Esophagus muscularis mucosa (tissue), 4 donors: ENCODE data around the gene TEDC1. TPM values are rescaled to one million over a fixed set of nuclear protein-coding genes. Genes with fewer than 3 reads are reported as not detected.
"Not testable (repeated sequence)": the region's sequence is repeated elsewhere in the genome, so short reads cannot be mapped to it uniquely, and the experiment has no call there.

Source experiments
- DNase-seq: peaks from one replicate; pipeline ENCODE4 v3.0.0-alpha.2; 2017; ENCODE audit errors: extremely low spot score
- H3K27ac ChIP-seq, 4 donors: fragments of 200-600 bp; sonication (generic); replicated peaks in 1 of 4; 1 replicate in 3 of 4; 2 replicates in 1 of 4; pipeline ENCODE4 v1.5.1; 2016 to 2019; ENCODE audit warnings: mild to moderate bottlenecking in 1 of 4
- H3K27me3 ChIP-seq, 4 donors: fragments of 200-600 bp; sonication (generic); one replicate each; pipeline versions ENCODE4 v1.5.1 to v1.6.0; 2016 to 2019
- H3K36me3 ChIP-seq, 4 donors: fragments of 200-600 bp; sonication (generic); one replicate each; pipeline ENCODE4 v1.5.1; 2016 to 2019
- H3K4me1 ChIP-seq, 4 donors: fragments of 200-600 bp; sonication (generic); one replicate each; pipeline ENCODE4 v1.5.1; 2016 to 2019
- H3K4me3 ChIP-seq, 4 donors: fragments of 200-600 bp; sonication (generic); 1 replicate in 2 of 4; 2 replicates in 2 of 4; pipeline ENCODE4 v1.5.1; 2016 to 2019; ENCODE audit warnings: mild to moderate bottlenecking in 4 of 4, moderate library complexity in 1 of 4
- H3K9me3 ChIP-seq, 4 donors: fragments of 200-600 bp; sonication (generic); 1 replicate in 3 of 4; 2 replicates in 1 of 4; pipeline ENCODE4 v1.5.1; 2016 to 2019
- EP300 ChIP-seq: sonication (generic); formaldehyde crosslinking; IDR thresholded peaks from one replicate; pipeline ENCODE4 v1.6.1; 2017; ENCODE audit warnings: antibody characterized with exemption
- POLR2A ChIP-seq: fragments of 450-650 bp; IDR thresholded peaks from one replicate; pipeline ENCODE4 v1.6.1; 2017; ENCODE audit warnings: antibody characterized with exemption, moderate library complexity, mild to moderate bottlenecking, low read depth
- POLR2AphosphoS5 ChIP-seq, 2 donors: sonication (generic); formaldehyde crosslinking; IDR thresholded peaks; one replicate each; pipeline ENCODE4 v1.6.1; 2017; ENCODE audit warnings: antibody characterized with exemption in 2 of 2
- WGBS: methylation state at CpG from one replicate; pipeline ENCODE4 v1.1.5; 2018; 5-methylcytosine and 5-hydroxymethylcytosine counted together
- intact Hi-C: fragments of 100-400 bp; cut with DNase I; formaldehyde crosslinking; loops from one replicate; pipeline ENCODE4 v1.15.1; 2023
- total RNA-seq, 4 donors: library from RNA; depleted of rRNA; stranded (reverse); fragments of >200 nt; gene quantifications; one replicate each; pipeline versions ENCODE4 v1.1.0 to v1.2.1, GENCODE V29; 2016
- TF ChIP-seq, protein P1 (sequence below), 3 experiments: fragments of 200-600 bp in 2 of 3; fragments of 450-650 bp in 1 of 3; sonication (generic) in 2 of 3; IDR thresholded peaks; one replicate each; pipeline ENCODE4 v1.5.1; 2017 to 2019; ENCODE audit warnings: antibody characterized with exemption in 3 of 3, mild to moderate bottlenecking in 2 of 3, moderate library complexity in 1 of 3

The TEDC1 gene
- total RNA-seq, 4 donors from 2014 or later = 3.8 to 6.6 (median 4.7) TPM

DNA sequence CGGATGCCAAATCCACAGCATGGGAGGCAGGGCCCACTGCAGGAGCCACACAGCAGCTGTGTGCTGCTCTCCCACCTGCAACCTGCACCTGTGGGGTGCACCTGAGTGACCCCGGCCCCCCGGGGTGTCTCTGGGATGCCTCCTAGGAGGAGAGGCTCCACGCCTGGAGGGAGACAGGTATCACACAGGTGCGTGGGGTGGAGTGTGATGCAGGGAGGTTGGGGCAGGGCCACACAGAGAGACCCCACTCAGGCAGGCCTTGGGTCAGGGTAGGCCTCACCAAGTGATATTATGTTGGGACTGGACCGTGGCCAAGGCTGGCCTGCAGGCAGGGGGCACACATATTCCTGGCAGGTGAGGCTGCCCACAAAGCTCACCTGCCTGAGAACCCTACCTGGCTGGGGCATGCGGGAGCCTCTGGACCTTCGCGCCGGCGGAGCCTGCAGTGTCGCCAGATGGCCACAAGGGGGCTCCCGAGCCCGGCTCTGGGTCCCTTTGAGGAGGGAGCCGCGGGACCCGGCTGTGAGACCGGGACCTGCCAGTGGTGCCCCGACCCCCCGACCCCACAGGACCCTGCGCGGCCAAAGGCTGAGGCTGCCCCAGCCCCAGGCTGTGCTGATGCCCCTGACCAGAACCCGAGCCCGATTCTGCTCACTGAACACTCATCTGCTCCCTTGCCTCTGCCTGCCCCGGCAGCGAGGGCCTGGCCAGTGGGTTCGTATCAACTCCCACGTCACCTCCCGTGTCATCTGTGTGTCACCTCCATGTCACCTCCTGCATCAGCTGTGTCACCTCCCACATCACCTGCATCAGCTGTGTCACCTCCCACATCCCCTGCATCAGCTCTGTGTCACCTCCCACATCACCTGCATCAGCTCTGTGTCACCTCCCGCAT is 46.8 kb downstream of the TEDC1 start:
- H3K4me3 ChIP-seq = no peak overlapping the region
- H3K9me3 ChIP-seq = peaks cover 0 to 6% (median 2%) of the 10 kb centered on the region in 4 donors
- intact Hi-C loops = no loop called here
- TF ChIP-seq, protein P1, sequence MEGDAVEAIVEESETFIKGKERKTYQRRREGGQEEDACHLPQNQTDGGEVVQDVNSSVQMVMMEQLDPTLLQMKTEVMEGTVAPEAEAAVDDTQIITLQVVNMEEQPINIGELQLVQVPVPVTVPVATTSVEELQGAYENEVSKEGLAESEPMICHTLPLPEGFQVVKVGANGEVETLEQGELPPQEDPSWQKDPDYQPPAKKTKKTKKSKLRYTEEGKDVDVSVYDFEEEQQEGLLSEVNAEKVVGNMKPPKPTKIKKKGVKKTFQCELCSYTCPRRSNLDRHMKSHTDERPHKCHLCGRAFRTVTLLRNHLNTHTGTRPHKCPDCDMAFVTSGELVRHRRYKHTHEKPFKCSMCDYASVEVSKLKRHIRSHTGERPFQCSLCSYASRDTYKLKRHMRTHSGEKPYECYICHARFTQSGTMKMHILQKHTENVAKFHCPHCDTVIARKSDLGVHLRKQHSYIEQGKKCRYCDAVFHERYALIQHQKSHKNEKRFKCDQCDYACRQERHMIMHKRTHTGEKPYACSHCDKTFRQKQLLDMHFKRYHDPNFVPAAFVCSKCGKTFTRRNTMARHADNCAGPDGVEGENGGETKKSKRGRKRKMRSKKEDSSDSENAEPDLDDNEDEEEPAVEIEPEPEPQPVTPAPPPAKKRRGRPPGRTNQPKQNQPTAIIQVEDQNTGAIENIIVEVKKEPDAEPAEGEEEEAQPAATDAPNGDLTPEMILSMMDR (IDR thresholded peaks at IDR 0.05) = peak; percentile 72 to 100 (median 86)
- TF ChIP-seq EP300 (no peak), POLR2A (no peak)
- H3K36me3 ChIP-seq = no peaks in the 10 kb centered on the region
- no peak for DNase-seq
- peaks cover 0 to 7% (median 7%) of the 10 kb centered on the region in 4 donors for H3K4me1 ChIP-seq
- 29% methylated on average over 20 of the region's 30 CpGs for WGBS
- H3K27ac ChIP-seq = no peak overlapping the region
- H3K27me3 ChIP-seq = peaks cover 0 to 55% (median 13%) of the 10 kb centered on the region in 4 donors

DNA sequence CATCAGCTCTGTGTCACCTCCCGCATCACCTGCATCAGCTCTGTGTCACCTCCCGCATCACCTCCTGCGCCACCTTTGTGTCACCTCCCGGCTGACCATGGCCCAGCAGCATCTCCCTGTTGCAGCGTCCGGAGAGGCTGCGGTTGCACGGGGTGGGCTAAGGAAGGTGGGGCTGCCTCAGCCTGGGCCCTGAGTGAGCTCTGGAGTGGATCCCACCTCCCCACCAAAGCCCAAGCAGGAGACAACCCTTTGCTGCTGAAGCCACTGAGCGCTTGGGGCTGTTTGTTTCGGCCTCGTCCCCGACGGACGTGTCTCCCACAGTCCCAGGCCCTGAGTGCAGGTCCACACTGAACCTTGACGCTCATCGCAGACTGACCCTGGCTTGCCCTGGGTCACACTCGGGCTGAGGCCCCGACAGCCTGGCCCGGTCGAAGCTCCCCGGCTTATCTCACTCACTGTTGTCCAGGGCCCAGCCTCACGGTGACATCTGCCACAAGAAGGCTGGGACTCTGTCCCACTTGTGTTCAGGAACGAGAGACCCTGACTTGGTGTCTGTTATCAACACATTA is 47.5 kb downstream of the TEDC1 start:
- no peak for DNase-seq
- intact Hi-C loops = no loop called here
- H3K27me3 ChIP-seq = peaks cover 0 to 55% (median 13%) of the 10 kb centered on the region in 4 donors

DNA sequence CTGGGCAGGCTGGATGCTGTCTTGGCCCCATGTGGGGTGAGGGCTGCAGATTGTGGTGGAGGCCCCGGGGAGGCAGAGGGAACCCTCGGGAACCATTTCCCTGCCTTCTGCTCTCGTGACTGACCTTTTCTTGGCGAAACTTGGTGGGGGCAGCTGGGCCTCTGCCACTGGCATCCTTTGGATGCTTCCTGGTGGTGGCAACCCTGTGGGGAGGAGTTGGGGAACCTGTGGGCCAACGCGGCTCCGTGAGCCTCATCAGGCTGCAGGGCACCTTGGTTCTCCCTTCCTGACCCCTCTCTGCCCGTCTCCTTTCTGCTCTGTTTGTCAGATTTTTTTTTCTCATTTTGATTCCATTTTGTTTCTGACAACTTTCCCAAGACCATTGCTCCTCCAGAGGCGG is 49.8 kb downstream of the TEDC1 start:
- no peak for DNase-seq
- TF ChIP-seq, protein P1 (IDR thresholded peaks at IDR 0.05) = no peak
- TF ChIP-seq POLR2AphosphoS5 (IDR thresholded peaks at IDR 0.05) (no peak), EP300 (no peak), POLR2A (no peak)

More for the DNA sequence above, 47.5 kb downstream of the TEDC1 start:
- WGBS = 89% methylated on average over 23 of the region's 23 CpGs
- Histone ChIP-seq H3K27ac (no peak overlapping the region), H3K36me3 (no peaks in the 10 kb centered on the region), H3K9me3 (peaks cover 0 to 14% (median 8%) of the 10 kb centered on the region in 4 donors), H3K4me3 (no peak overlapping the region), H3K4me1 (peaks cover 0 to 7% (median 7%) of the 10 kb centered on the region in 4 donors)
- TF ChIP-seq, protein P1 (IDR thresholded peaks at IDR 0.05) = no peak
- TF ChIP-seq POLR2AphosphoS5 (IDR thresholded peaks at IDR 0.05) (no peak), POLR2A (no peak), EP300 (no peak)

DNA sequence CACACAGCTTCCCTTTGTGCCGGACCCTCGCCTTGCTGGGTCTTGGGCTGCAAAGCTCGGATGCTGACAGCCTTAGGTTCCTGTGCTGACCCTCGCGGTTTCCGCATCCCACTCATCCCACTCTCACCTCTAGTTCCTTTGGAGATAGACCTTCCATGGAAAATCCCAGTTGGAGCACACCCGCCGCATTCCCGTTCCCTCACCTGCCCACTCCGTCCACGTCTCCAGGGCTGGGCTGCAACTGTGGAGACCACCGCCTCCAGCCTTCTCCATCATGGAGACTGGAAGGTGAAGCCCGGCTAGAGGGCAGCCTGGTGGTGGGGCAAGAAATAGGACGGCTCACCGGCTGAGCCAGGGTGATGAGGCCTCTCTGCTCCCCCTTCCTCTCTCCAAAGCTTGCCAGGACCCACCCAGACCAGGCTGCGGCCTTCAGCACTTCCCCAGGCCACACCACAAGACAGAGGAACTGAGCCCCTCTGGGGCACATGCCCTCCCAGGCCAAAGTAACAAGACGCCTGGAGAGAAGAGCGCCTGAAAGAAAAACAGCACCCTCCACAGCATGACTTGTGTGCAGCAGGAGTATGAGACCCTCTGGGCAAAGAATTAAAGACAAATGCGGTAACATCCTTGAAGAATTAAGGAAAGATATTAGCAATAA is 50.3 kb downstream of the TEDC1 start:
- WGBS = 81% methylated on average over 19 of the region's 19 CpGs
- no peak for DNase-seq
- peaks cover 0 to 36% (median 10%) of the 10 kb centered on the region in 4 donors for H3K27me3 ChIP-seq
- H3K9me3 ChIP-seq = peaks cover 0 to 19% (median 14%) of the 10 kb centered on the region in 4 donors
- TF ChIP-seq, protein P1 (IDR thresholded peaks at IDR 0.05) = no peak
- no peak for TF ChIP-seq POLR2A
- no peak for TF ChIP-seq POLR2AphosphoS5 (IDR thresholded peaks at IDR 0.05)
- no peak for TF ChIP-seq EP300
- no peak overlapping the region for H3K27ac ChIP-seq
- H3K36me3 ChIP-seq = no peaks in the 10 kb centered on the region
- H3K4me3 ChIP-seq = no peak overlapping the region
- H3K4me1 ChIP-seq = peaks cover 0 to 7% (median 7%) of the 10 kb centered on the region in 4 donors
- intact Hi-C loops = no loop called here

More for the DNA sequence above, 49.8 kb downstream of the TEDC1 start:
- Histone ChIP-seq H3K36me3 (no peaks in the 10 kb centered on the region), H3K4me1 (peaks cover 0 to 7% (median 7%) of the 10 kb centered on the region in 4 donors), H3K27me3 (peaks cover 0 to 41% (median 13%) of the 10 kb centered on the region in 4 donors), H3K4me3 (no peak overlapping the region), H3K27ac (no peak overlapping the region), H3K9me3 (peaks cover 0 to 19% (median 14%) of the 10 kb centered on the region in 4 donors)
- intact Hi-C loops = no loop called here
- 68% methylated on average over 8 of the region's 9 CpGs for WGBS

DNA sequence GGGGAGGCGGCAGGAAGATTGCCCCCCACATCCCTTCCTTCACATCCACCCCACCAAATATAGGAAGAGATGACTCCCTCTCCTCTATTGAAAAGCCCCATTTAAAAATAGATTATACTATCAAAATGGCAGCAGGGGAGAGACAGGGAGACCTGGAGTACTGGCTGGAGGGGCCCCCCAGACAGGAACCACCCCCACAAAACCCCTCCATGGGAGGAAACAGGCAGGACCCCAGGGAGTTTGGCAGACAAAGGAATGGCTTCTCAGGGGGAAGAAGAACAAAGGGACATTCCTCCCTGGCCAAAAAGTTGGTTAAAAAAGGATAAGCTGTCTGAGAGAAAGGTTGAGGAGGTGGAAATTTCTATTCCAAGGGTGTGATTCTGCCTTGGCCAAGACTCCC is 54.6 kb downstream of the TEDC1 start:
- H3K36me3 ChIP-seq, H3K4me3 ChIP-seq, intact Hi-C loops, DNase-seq, H3K4me1 ChIP-seq, H3K27ac ChIP-seq, H3K27me3 ChIP-seq: not testable (repeated sequence)
- peaks cover 0 to 19% (median 14%) of the 10 kb centered on the region in 4 donors for H3K9me3 ChIP-seq
- 55% methylated on average over 1 of the region's 1 CpG for WGBS

DNA sequence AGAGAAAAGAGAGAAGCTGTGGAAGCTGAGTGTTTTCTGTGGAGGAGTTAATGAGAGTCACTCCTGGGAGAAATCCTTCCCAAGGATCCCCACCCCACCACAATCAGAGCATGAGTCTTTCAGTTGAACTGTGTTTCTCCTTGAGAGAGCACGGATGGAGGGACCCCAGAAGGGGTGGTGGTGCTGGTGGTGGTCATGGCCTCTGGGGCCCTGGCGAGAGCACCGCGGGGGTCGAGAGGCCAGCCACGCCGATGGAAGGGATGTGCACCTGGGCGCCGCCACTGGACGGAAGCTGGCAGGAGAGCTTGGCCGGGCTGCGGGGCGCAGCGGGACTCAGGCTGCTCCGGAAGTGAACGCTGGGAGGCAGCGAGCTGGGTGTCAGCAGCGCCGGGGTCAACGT is 55.4 kb downstream of the TEDC1 start:
- H3K27ac ChIP-seq, H3K4me3 ChIP-seq, H3K27me3 ChIP-seq, intact Hi-C loops, H3K36me3 ChIP-seq, H3K4me1 ChIP-seq, DNase-seq: not testable (repeated sequence)
- H3K9me3 ChIP-seq = peaks cover 0 to 19% (median 14%) of the 10 kb centered on the region in 4 donors
- WGBS = 87% methylated on average over 6 of the region's 20 CpGs

DNA sequence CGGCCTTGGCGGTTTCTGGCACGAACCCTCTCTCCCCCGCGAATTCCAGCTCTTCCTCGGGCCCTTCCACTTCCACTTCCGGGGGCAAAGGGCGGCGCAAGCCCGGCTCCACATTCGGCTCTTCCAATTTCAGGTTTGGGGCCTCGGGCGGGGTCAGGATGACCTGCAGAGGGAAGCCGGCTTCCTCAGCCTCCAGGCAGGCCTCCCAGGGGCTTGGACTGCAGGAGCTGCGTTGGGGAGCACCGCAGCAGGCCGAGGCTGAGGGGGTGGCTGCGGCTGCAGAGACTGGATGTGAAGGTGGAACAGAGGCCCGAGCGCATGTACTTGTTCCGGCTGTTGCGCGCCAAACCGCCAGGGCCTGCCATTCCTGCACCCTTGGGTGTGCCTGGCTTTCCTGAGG is 56.0 kb downstream of the TEDC1 start:
- H3K9me3 ChIP-seq = peaks cover 0 to 19% (median 14%) of the 10 kb centered on the region in 4 donors
- H3K4me3 ChIP-seq, H3K27me3 ChIP-seq, H3K36me3 ChIP-seq, H3K4me1 ChIP-seq, DNase-seq, intact Hi-C loops, H3K27ac ChIP-seq: not testable (repeated sequence)
- WGBS = 90% methylated on average over 4 of the region's 24 CpGs
